K562 (cell line): ENCODE results near the gene NT5C. TPM values are rescaled to one million over a fixed set of nuclear protein-coding genes. Genes with fewer than 3 reads are reported as not detected.
A peak's percentile ranks its signal among the peaks of the same experiment; 100 is the strongest.

ENCODE experiments used
- ATAC-seq: fragments of 200-7000 bp; cut with Tn5 transposase; 3 replicates; pipeline ENCODE4 v1.9.1; 2020; ENCODE audit warnings: moderate library complexity
- BruUV-seq: library from RNA; stranded (reverse); fragments of 400-500 nt; replicated peaks from 2 replicates; lab custom pipeline; 2021; lab: Mats Ljungman, UMichigan
- CTCF ChIA-PET: fragments of 300-600 bp; formaldehyde crosslinking; extraction: SDS; loops from one replicate; lab custom pipeline; 2021; ENCODE audit warnings: low intra/inter-chr PET ratio; lab: Yijun Ruan, JAX
- POLR2A ChIA-PET: fragments of 300-600, 350-650 bp; sonication (Branson Sonifier 250); formaldehyde crosslinking; extraction: SDS; loops from one replicate; lab custom pipeline; 2021; ENCODE audit warnings: antibody characterized with exemption, inconsistent platforms; lab: Yijun Ruan, JAX
- DNase-seq, 4 experiments: peaks; one replicate each; pipeline versions ENCODE4 v3.0.0 to v3.0.0-alpha.2; 2011 to 2018; ENCODE audit warnings: low spot score in 3 of 4, mixed read lengths in 3 of 4; ENCODE audit errors: extremely low read depth in 1 of 4
- FAIRE-seq: peaks from 2 replicates; lab custom pipeline; 2011; peaks lifted over from hg19 to GRCh38; lab: Jason Lieb, UNC
- H2AFZ ChIP-seq: 2 replicates; pipeline ENCODE4 v1.6.0; 2011; ENCODE audit warnings: low read depth, low read length, control low read depth, inconsistent platforms
- H3K27ac ChIP-seq: fragments of 200-600 bp; 3 replicates; pipeline ENCODE4 v1.8.0; 2011; ENCODE audit warnings: low read depth, mild to moderate bottlenecking, control low read depth, inconsistent platforms, low read length, moderate library complexity, mixed read lengths; ENCODE audit errors: extremely low read depth
- H3K27me3 ChIP-seq, 2 experiments: fragments of 300-600 bp in 1 of 2; 2 replicates in 1 of 2; 3 replicates in 1 of 2; pipeline versions ENCODE4 v1.6.0 to v1.8.0; 2011; ENCODE audit warnings: inconsistent platforms in 2 of 2, low read length in 2 of 2, mild to moderate bottlenecking in 1 of 2, mixed read lengths in 1 of 2, moderate library complexity in 1 of 2; ENCODE audit not compliant: control insufficient read depth in 2 of 2, insufficient read depth in 2 of 2
- H3K36me3 ChIP-seq: fragments of 300-600 bp; 3 replicates; pipeline ENCODE4 v1.8.0; 2011; ENCODE audit warnings: mild to moderate bottlenecking, low read length, inconsistent platforms; ENCODE audit not compliant: control insufficient read depth, insufficient read depth
- H3K4me1 ChIP-seq, 2 experiments: fragments of 200-600 bp in 1 of 2; replicated peaks in 1 of 2; 2 replicates in 1 of 2; 3 replicates in 1 of 2; pipeline versions ENCODE4 v1.5.1 to v1.8.0; 2011; ENCODE audit warnings: inconsistent platforms in 2 of 2, low read length in 2 of 2, mild to moderate bottlenecking in 1 of 2, mixed read lengths in 1 of 2, moderate library complexity in 1 of 2; ENCODE audit not compliant: control insufficient read depth in 2 of 2, insufficient read depth in 2 of 2
- H3K4me2 ChIP-seq: 2 replicates; pipeline ENCODE4 v1.6.1; 2011; ENCODE audit warnings: low read length, control low read depth, inconsistent platforms, mixed read lengths; ENCODE audit not compliant: insufficient read depth
- H3K4me3 ChIP-seq: fragments of 200-600 bp; sonication (generic), shearing (Covaris generic); 2 replicates; pipeline ENCODE4 v1.5.1; 2016; ENCODE audit warnings: control low read depth, inconsistent platforms
- H3K79me2 ChIP-seq: fragments of 200-600 bp; 3 replicates; pipeline ENCODE4 v1.8.0; 2011; ENCODE audit warnings: low read length, inconsistent platforms; ENCODE audit not compliant: control insufficient read depth, insufficient read depth
- H3K9ac ChIP-seq, 2 experiments: 2 replicates each; pipeline versions ENCODE4 v1.6.0 to v1.6.1; 2011; ENCODE audit warnings: low read depth in 2 of 2, low read length in 2 of 2, control low read depth in 1 of 2, inconsistent platforms in 1 of 2, mild to moderate bottlenecking in 1 of 2, mixed read lengths in 1 of 2; ENCODE audit not compliant: insufficient read depth in 1 of 2
- H3K9me1 ChIP-seq: one replicate; pipeline ENCODE4 v1.6.0; 2011; ENCODE audit warnings: inconsistent platforms, mild to moderate bottlenecking, low read length, moderate library complexity; ENCODE audit not compliant: control insufficient read depth, insufficient read depth
- H3K9me3 ChIP-seq: replicated peaks from 2 replicates; pipeline ENCODE4 v1.5.1; 2011; ENCODE audit warnings: low read depth, low read length, inconsistent platforms; ENCODE audit not compliant: control insufficient read depth, insufficient read depth
- H4K20me1 ChIP-seq: replicated peaks from 2 replicates; pipeline ENCODE4 v1.6.1; 2011; ENCODE audit warnings: low read length, inconsistent platforms, mixed read lengths; ENCODE audit not compliant: control insufficient read depth, insufficient read depth
- ATF2 ChIP-seq: sonication (generic); formaldehyde crosslinking; IDR thresholded peaks from 2 replicates; pipeline ENCODE4 v1.8.1; 2022; ENCODE audit warnings: missing genetic modification reagents
- DDX20 ChIP-seq: fragments of 450-650 bp; IDR thresholded peaks from 2 replicates; pipeline ENCODE4 v1.6.1; 2016; ENCODE audit warnings: missing genetic modification characterization, low read depth, mild to moderate bottlenecking, missing compliant biosample characterization, moderate library complexity
- ELF2 ChIP-seq: fragments of 250-450 bp; sonication (Bioruptor Pico); IDR thresholded peaks from 2 replicates; pipeline ENCODE4 v1.5.0; 2021; ENCODE audit warnings: mild to moderate bottlenecking
- EP400 ChIP-seq: fragments of 450-650 bp; IDR thresholded peaks from 2 replicates; pipeline ENCODE4 v1.6.1; 2017; ENCODE audit warnings: antibody characterized with exemption, mild to moderate bottlenecking, moderate library complexity
- FOS ChIP-seq: IDR thresholded peaks from 3 replicates; pipeline ENCODE4 v1.6.1; 2011; ENCODE audit not compliant: insufficient read length; ENCODE audit errors: extremely low read depth
- GABPA ChIP-seq: fragments of 200-800 bp; sonication (Bioruptor generic); conservative IDR thresholded peaks from 2 replicates; pipeline ENCODE4 v1.6.1; 2016; ENCODE audit warnings: low read depth, missing genetic modification characterization, missing compliant biosample characterization
- GTF2E2 ChIP-seq: fragments of 200-800 bp; sonication (Bioruptor generic); IDR thresholded peaks from 2 replicates; pipeline ENCODE4 v1.6.1; 2016; ENCODE audit warnings: missing genetic modification characterization, missing compliant biosample characterization
- HMG20A ChIP-seq: fragments of 450-650 bp; formaldehyde crosslinking; conservative IDR thresholded peaks from 2 replicates; pipeline ENCODE4 v1.4.0; 2020; ENCODE audit warnings: mild to moderate bottlenecking, mixed read lengths
- KLF13 ChIP-seq: fragments of 450-650 bp; IDR thresholded peaks from 2 replicates; pipeline ENCODE4 v1.6.1; 2016; ENCODE audit warnings: missing genetic modification characterization, low read depth, mild to moderate bottlenecking, missing compliant biosample characterization, moderate library complexity, borderline replicate concordance
- MBD2 ChIP-seq: sonication (generic); IDR thresholded peaks from 2 replicates; pipeline ENCODE4 v1.6.1; 2016; ENCODE audit warnings: low read depth, borderline replicate concordance
- NCOA2 ChIP-seq, 2 experiments: fragments of 450-650 bp; IDR thresholded peaks; 2 replicates each; pipeline ENCODE4 v1.6.1; 2018; ENCODE audit warnings: mild to moderate bottlenecking in 2 of 2, moderate library complexity in 1 of 2; ENCODE audit not compliant: partially characterized antibody in 2 of 2
- POLR2AphosphoS5 ChIP-seq: IDR thresholded peaks from 2 replicates; pipeline ENCODE4 v1.6.1; 2011; ENCODE audit warnings: mild to moderate bottlenecking, low read depth, low read length, moderate library complexity; ENCODE audit not compliant: control insufficient read depth, insufficient read depth
- SAFB2 ChIP-seq: fragments of 200-400 bp; formaldehyde crosslinking; IDR thresholded peaks from 2 replicates; pipeline ENCODE4 v1.6.1; 2018; ENCODE audit warnings: borderline replicate concordance, low read length, low read depth, moderate library complexity; ENCODE audit not compliant: severe bottlenecking
- SMC3 ChIP-seq: conservative IDR thresholded peaks from 2 replicates; pipeline ENCODE4 v1.6.1; 2011; ENCODE audit warnings: low read depth, low read length, improper control_type of control experiment; ENCODE audit not compliant: insufficient read depth
- SUPT5H ChIP-seq: fragments of 450-650 bp; IDR thresholded peaks from 2 replicates; pipeline ENCODE4 v1.6.1; 2016
- TAF9B ChIP-seq: fragments of 450-650 bp; IDR thresholded peaks from 2 replicates; pipeline ENCODE4 v1.6.1; 2018; ENCODE audit warnings: mild to moderate bottlenecking; ENCODE audit not compliant: partially characterized antibody
- ZBTB17 ChIP-seq: fragments of 450-650 bp; formaldehyde crosslinking; IDR thresholded peaks from 2 replicates; pipeline ENCODE4 v1.4.0; 2020; ENCODE audit warnings: mild to moderate bottlenecking
- ZFP36 ChIP-seq: fragments of 150-350 bp; IDR thresholded peaks from 2 replicates; pipeline ENCODE4 v1.6.1; 2018; ENCODE audit warnings: low read length, low read depth; ENCODE audit not compliant: partially characterized antibody
- ZFX ChIP-seq: sonication (generic); formaldehyde crosslinking; IDR thresholded peaks from 2 replicates; pipeline ENCODE4 v1.8.0; 2022; ENCODE audit warnings: mild to moderate bottlenecking, missing genetic modification reagents, moderate library complexity
- ZNF124 ChIP-seq: sonication (generic); formaldehyde crosslinking; IDR thresholded peaks from 2 replicates; pipeline ENCODE4 v1.8.1; 2022; ENCODE audit warnings: missing genetic modification reagents
- ZNF695 ChIP-seq: fragments of 450-650 bp; formaldehyde crosslinking; IDR thresholded peaks from 2 replicates; pipeline ENCODE4 v1.4.0; 2020; ENCODE audit warnings: mild to moderate bottlenecking, moderate library complexity
- ZNF79 ChIP-seq: fragments of 250-450 bp; sonication (Bioruptor Pico); IDR thresholded peaks from 2 replicates; pipeline ENCODE4 v1.4.0; 2020; ENCODE audit warnings: low read depth, mild to moderate bottlenecking, moderate library complexity
- WGBS: fragments of 100-300 bp; shearing (Covaris generic); methylation state at CpG from one replicate; pipeline ENCODE4 v1.1.6; 2016; ENCODE audit warnings: low coverage, mixed read lengths; ENCODE audit not compliant: insufficient coverage; ENCODE audit errors: missing lambda C conversion rate; 5-methylcytosine and 5-hydroxymethylcytosine counted together
- in situ Hi-C: fragments of 300-500 bp; cut with MboI; formaldehyde crosslinking; loops from 4 replicates; pipeline ENCODE4 v1.15.0; 2018; ENCODE audit warnings: inconsistent platforms, mixed read lengths
- intact Hi-C: fragments of 100-400 bp; cut with micrococcal nuclease; formaldehyde crosslinking; loops from 2 replicates; pipeline ENCODE4 v1.14.2; 2022
- polyA plus RNA-seq, 8 experiments: library from polyadenylated mRNA; depleted of rRNA in 4 of 8; stranded (reverse) in 5 of 8; unstranded in 3 of 8; fragments of >200 nt; fragmentation: Nextera tagmentation in 2 of 8; fragmentation: Illumina TruSeq in 1 of 8; extraction: Ambion mirVana in 2 of 8; extraction: Trizol in 1 of 8; gene quantifications; 2 replicates each; pipeline versions ENCODE4 v1.2.1 to v1.2.3, GENCODE V29; 2011 to 2014; ENCODE audit warnings: inconsistent platforms in 1 of 8, missing spikeins in 1 of 8
- total RNA-seq, 7 experiments: library from RNA; depleted of rRNA in 6 of 7; stranded (reverse); fragments of >200 nt in 6 of 7; fragmentation: Illumina TruSeq in 2 of 7; extraction: Trizol in 2 of 7; gene quantifications; 2 replicates each; pipeline versions ENCODE4 v1.2.1 to v1.2.3, GENCODE V29; 2011 to 2021; ENCODE audit warnings: low replicate concordance in 1 of 7

Gene NT5C
- total and polyA plus RNA-seq, 9 of the 15 experiments (the other 6 are each of a cell fraction or from before 2014, with no cell fraction given) = 2.9 to 205 (median 45.0) TPM

- FAIRE-seq (peak; percentile 86), ATAC-seq (peak; percentile 90), DNase-seq (peak; percentile 96 to 97 (median 96))
- Histone ChIP-seq H3K27me3 (no peaks in the 10 kb centered on the region), H3K9ac (peak within 1 kb of the TSS; percentile 84 to 99), H4K20me1 (no peaks in the 10 kb centered on the region), H3K9me1 (no peaks in the 10 kb centered on the region), H3K36me3 (peaks cover 9% of the 10 kb centered on the region; the same call in 2 of the 3 replicates), H3K4me3 (peak within 1 kb of the TSS; percentile 71), H3K4me1 (peaks cover 8 to 33% of the 10 kb centered on the region in 2 experiments), H3K9me3 (no peaks in the 10 kb centered on the region), H3K27ac (peak within 1 kb of the TSS; percentile 83), H2AFZ (peak within 1 kb of the TSS; percentile 94), H3K79me2 (peaks cover 35% of the 10 kb centered on the region), H3K4me2 (peak within 1 kb of the TSS; percentile 98)
- ChIA-PET CTCF (no interaction called here), POLR2A (interaction anchor here (0.6 to 3.9 kb wide), 18 partner anchors 10 to 347 kb away, joined by 3 to 38 read pairs (median 3); partner anchors contain the start of gene TMEM94)
- TSS peak; percentile 95 for BruUV-seq
- in situ Hi-C loops (loop anchor here (5.0 to 10.0 kb wide), 3 partner anchors 47 to 305 kb away; no protein-coding TSS in a partner anchor), intact Hi-C loops (loop anchor here (1.0 to 5.0 kb wide), 5 partner anchors 37 to 147 kb away; partner anchors contain the start of gene JPT1)
- WGBS = 3% methylated on average over 58 of the region's 68 CpGs
- TF ChIP-seq ZNF79 (CRISPR knock-in tag) (no peak), GABPA (tag) (peak; percentile 90), NCOA2 (IDR thresholded peaks at IDR 0.05; ENCODE audit: partially characterized antibody in 2 of 2) (no peak), SAFB2 (no peak), TAF9B (no peak), FOS (no peak), HMG20A (CRISPR knock-in tag) (no peak), POLR2AphosphoS5 (peak; percentile 73), ZNF124 (CRISPR knock-in tag) (no peak), ZFP36 (no peak), MBD2 (no peak), SUPT5H (peak; percentile 81), ATF2 (CRISPR knock-in tag) (no peak), EP400 (peak; percentile 36; the same call in 1 of the 2 replicates), ZFX (CRISPR knock-in tag) (peak; percentile 64), GTF2E2 (tag) (no peak), ELF2 (CRISPR knock-in tag) (0 out of 2 replicates have a peak, but pooled peaks have one; percentile 61), DDX20 (tag) (no peak), KLF13 (tag) (peak; percentile 49; the same call in 1 of the 2 replicates), ZNF695 (CRISPR knock-in tag) (no peak), ZBTB17 (CRISPR knock-in tag) (0 out of 2 replicates have a peak, but pooled peaks have one; percentile 37), SMC3 (peak; percentile 22; the same call in 1 of the 2 replicates)
Observed at GRCh38 chr17:75109407-75110233, 21.9 kb downstream of the NT5C start, which contains the start of gene ARMC7. ARMC7 (plus strand) TSS chr17:75109969; CDS start chr17:75110289, 320 bp downstream.
